Peyer's patch (tissue), 4 donors: Measurements from ENCODE around the gene CPAMD8. TPM values are rescaled to one million over a fixed set of nuclear protein-coding genes. Genes with fewer than 3 reads are reported as not detected.

Experiments used
- DNase-seq, 3 donors: peaks; one replicate each; pipeline ENCODE4 v3.0.0-alpha.2; 2017 to 2019
- H3K27ac ChIP-seq, 4 donors: fragments of 200-600 bp; sonication (generic); one replicate each; pipeline ENCODE4 v1.5.1; 2016 to 2019
- H3K27me3 ChIP-seq, 2 donors: fragments of 200-600 bp; sonication (generic); one replicate each; pipeline ENCODE4 v1.5.1; 2019
- H3K36me3 ChIP-seq, 3 donors: fragments of 200-600 bp; sonication (generic); one replicate each; pipeline ENCODE4 v1.5.1; 2016 to 2019
- H3K4me1 ChIP-seq, 4 donors: fragments of 200-600 bp; sonication (generic); one replicate each; pipeline ENCODE4 v1.5.1; 2016 to 2019
- H3K4me3 ChIP-seq, 4 donors: fragments of 200-600 bp; sonication (generic); 1 replicate in 3 of 4; 2 replicates in 1 of 4; pipeline ENCODE4 v1.5.1; 2016 to 2019; ENCODE audit warnings: mild to moderate bottlenecking in 1 of 4
- H3K9me3 ChIP-seq, 4 donors: fragments of 200-600 bp; sonication (generic); one replicate each; pipeline ENCODE4 v1.5.1; 2016 to 2019; ENCODE audit warnings: mild to moderate bottlenecking in 1 of 4
- CTCF ChIP-seq, 6 experiments: fragments of 450-650 bp in 4 of 6; fragments of 200-600 bp in 2 of 6; sonication (generic) in 1 of 6; IDR thresholded peaks; one replicate each; pipeline ENCODE4 v1.5.1; 2017 to 2019; ENCODE audit warnings: antibody characterized with exemption in 6 of 6, mild to moderate bottlenecking in 3 of 6, moderate library complexity in 1 of 6
- POLR2A ChIP-seq, 2 donors: fragments of 450-650 bp; IDR thresholded peaks; one replicate each; pipeline ENCODE4 v1.5.1; 2017; ENCODE audit warnings: antibody characterized with exemption in 2 of 2, mild to moderate bottlenecking in 2 of 2, moderate library complexity in 2 of 2
- total RNA-seq, 4 donors: library from RNA; depleted of rRNA; stranded (reverse); fragments of >200 nt; gene quantifications; one replicate each; pipeline ENCODE4 v1.1.0, GENCODE V29; 2016

CPAMD8 gene
- total RNA-seq, 4 donors from 2014 or later = 2.6 to 10.7 (median 5.2) TPM

- DNase-seq = peak in 1 of 3 donors; percentile 77
- no peak for TF ChIP-seq CTCF (IDR thresholded peaks at IDR 0.05)
- TF ChIP-seq POLR2A (IDR thresholded peaks at IDR 0.05) = no peak
- no peaks in the 10 kb centered on the region for H3K36me3 ChIP-seq
- H3K4me1 ChIP-seq = peaks cover 0 to 8% (median 0%) of the 10 kb centered on the region in 4 donors
- H3K9me3 ChIP-seq = peaks cover 0 to 15% (median 6%) of the 10 kb centered on the region in 4 donors
- no peaks in the 10 kb centered on the region for H3K27me3 ChIP-seq
- no peak overlapping the region for H3K4me3 ChIP-seq
- H3K27ac ChIP-seq = peak overlapping the region in 3 of 4 donors; percentile 15 to 77 (median 75)
Measured at GRCh38 chr19:16886305-16886880, 140.2 kb downstream of the CPAMD8 start.

DNA sequence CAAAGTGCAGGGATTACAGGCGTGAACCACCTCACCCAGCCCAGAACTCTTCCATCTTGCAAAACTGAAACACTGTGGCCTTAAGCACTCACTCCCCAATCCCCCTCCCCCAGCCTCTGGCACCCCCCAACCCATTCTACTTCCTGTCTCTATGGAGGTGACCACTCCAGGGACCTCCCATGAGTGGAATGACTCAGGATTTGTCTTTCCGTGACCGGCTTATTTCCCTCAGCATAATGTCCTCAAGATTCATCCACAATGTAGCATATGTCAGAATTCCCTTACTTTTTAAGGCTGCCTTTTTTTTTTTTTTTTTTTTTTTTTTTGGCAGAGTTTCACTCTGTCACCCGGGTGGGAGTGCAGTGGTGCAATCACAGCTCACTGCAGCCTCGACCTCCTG is 141.4 kb downstream of the CPAMD8 start:
- Histone ChIP-seq H3K27ac (peak overlapping the region in 1 of 4 donors; percentile 77), H3K9me3 (peaks cover 0 to 22% (median 6%) of the 10 kb centered on the region in 4 donors), H3K4me1 (peaks cover 0 to 8% (median 0%) of the 10 kb centered on the region in 4 donors), H3K4me3 (no peak overlapping the region), H3K27me3 (no peaks in the 10 kb centered on the region), H3K36me3 (peaks cover 0 to 1% (median 0%) of the 10 kb centered on the region in 3 donors)
- DNase-seq = no peak
- TF ChIP-seq POLR2A (IDR thresholded peaks at IDR 0.05) (no peak), CTCF (IDR thresholded peaks at IDR 0.05) (no peak)

DNA sequence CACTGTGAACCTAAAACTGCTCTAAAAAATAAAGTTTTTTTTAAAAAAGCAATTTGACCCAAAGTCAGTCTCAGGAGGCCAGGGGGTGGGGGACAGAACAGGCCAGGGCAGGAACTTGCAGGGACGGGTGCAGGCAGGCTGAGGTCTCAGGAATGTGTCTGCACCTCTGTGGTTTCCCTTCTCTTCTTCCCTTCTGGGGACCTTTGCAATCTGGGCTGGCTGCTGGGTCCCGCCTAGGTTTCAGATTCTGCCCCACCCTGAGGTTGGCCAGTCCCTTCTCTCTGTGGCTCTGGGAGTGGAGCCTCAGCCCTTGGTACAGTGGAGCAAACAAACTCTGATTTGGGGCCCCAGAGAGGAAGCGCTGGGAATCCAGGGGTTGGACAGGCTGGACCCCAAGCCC is 143.1 kb downstream of the CPAMD8 start:
- Histone ChIP-seq H3K9me3 (peaks cover 0 to 22% (median 6%) of the 10 kb centered on the region in 4 donors), H3K27me3 (no peaks in the 10 kb centered on the region), H3K4me1 (peaks cover 0 to under 1% (median 0%) of the 10 kb centered on the region in 4 donors), H3K27ac (no peak overlapping the region), H3K4me3 (no peak overlapping the region), H3K36me3 (peaks cover 0 to 18% (median 0%) of the 10 kb centered on the region in 3 donors)
- DNase-seq = no peak
- TF ChIP-seq POLR2A (IDR thresholded peaks at IDR 0.05) (no peak), CTCF (IDR thresholded peaks at IDR 0.05) (no peak)

DNA sequence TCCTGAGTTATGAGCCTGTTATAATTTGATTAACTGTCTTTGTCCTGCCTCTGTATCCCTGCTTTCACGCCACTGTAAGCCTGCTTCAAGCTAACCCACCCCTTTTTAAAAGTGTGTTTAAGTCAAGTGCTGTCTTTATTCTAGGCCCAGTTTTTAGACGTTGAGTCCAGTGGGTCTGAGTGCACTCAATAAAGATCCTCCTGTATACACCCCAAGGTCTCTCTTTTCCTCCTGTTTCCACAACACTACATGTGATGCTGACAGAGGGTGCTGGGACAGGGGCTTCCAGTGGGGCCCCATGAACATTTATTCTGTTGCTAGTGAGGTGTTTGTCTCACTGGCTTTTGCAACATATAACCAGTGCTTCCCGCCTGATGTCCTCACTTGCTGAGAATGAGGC is 144.5 kb downstream of the CPAMD8 start:
- Histone ChIP-seq H3K9me3 (peaks cover 0 to 22% (median 6%) of the 10 kb centered on the region in 4 donors), H3K27me3 (no peaks in the 10 kb centered on the region), H3K4me3 (no peak overlapping the region), H3K27ac (no peak overlapping the region), H3K4me1 (no peaks in the 10 kb centered on the region), H3K36me3 (peaks cover 0 to 32% (median 0%) of the 10 kb centered on the region in 3 donors)
- DNase-seq = no peak
- TF ChIP-seq POLR2A (IDR thresholded peaks at IDR 0.05) (no peak), CTCF (IDR thresholded peaks at IDR 0.05) (no peak)

GRCh38 chr19:16880884-16881554 is 145.6 kb downstream of the CPAMD8 start:
- Histone ChIP-seq H3K4me3 (no peak overlapping the region), H3K4me1 (peaks cover 0 to 7% (median 0%) of the 10 kb centered on the region in 4 donors), H3K27ac (no peak overlapping the region), H3K9me3 (peaks cover 0 to 22% (median 6%) of the 10 kb centered on the region in 4 donors), H3K36me3 (peaks cover 0 to 43% (median 0%) of the 10 kb centered on the region in 3 donors), H3K27me3 (no peaks in the 10 kb centered on the region)
- DNase-seq = no peak
- no peak for TF ChIP-seq POLR2A (IDR thresholded peaks at IDR 0.05)
- TF ChIP-seq CTCF (IDR thresholded peaks at IDR 0.05) = no peak
